GM12873 (cell line): Measurements from ENCODE around the gene PLCB1.

Experiments
- CTCF ChIP-seq: IDR thresholded peaks from 2 replicates; pipeline ENCODE4 v1.5.1; 2012; ENCODE audit warnings: low read depth, mild to moderate bottlenecking, moderate library complexity, low read length, control low read depth; ENCODE audit not compliant: insufficient read depth; ENCODE audit errors: missing control alignments

The PLCB1 gene

DNA sequence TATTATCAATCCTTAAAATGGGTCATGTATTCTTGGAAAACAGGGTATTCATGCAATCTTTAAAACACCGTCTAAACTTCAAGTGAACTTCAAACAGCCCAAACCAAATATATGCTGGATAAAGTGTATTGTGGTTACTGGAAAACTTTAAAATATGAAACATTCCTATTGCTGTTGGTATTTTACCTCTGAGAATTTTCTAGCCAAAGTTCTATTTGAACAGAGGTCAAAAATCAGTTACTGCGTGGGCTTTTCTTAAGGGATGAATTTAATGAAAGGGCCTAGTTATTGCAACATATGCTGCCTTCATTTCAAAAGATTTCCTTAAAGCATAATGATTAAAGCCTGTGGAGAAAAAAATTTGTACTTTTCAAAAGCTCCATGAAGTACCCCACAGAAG is 436.0 kb downstream of the PLCB1 start:
- no peak for TF ChIP-seq CTCF

- no peak for TF ChIP-seq CTCF
Measured at GRCh38 chr20:8569766-8570165, 437.7 kb downstream of the PLCB1 start.

DNA sequence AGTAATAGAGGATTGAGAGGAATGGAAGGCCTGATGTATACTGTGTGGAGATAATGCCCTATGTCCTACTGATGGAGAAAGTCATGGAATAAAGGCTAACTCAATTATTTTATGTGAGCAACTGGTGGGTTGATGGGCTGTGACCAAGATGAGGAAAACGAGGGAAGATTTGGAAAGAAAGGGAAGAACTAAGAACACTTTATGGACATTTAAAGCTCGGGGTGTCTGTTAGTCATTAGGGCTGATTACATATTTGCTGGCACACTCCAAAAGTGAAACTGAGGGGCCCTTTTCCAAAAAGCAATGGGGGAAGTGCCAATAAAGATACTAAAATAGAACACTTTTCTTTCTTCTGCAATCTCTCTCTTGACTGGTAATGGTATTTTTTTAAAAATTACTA is 439.5 kb downstream of the PLCB1 start:
- TF ChIP-seq CTCF: no peak

- no peak for TF ChIP-seq CTCF
Measured at GRCh38 chr20:8573686-8574085, 441.6 kb downstream of the PLCB1 start.

DNA sequence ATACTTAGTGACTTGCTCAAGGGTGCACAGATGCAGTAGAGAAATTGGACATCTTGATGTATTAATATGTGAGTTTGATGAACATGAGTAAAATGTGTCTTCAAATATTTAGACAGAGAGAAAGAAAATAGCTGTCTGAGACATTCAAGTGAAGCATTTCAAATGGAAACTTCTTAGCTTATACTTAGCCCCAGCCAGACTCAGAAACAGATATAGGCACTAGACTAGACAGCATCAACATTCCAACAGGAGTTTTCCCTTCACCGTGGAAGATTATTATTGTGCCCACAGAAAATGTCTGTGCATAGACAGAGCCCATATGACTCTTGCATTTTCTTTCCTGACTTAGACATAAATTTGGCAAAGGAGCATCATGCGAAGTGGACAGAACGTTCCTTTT is 443.0 kb downstream of the PLCB1 start:
- no peak for TF ChIP-seq CTCF

GRCh38 chr20:8578161-8578865 is 446.2 kb downstream of the PLCB1 start:
- no peak for TF ChIP-seq CTCF

DNA sequence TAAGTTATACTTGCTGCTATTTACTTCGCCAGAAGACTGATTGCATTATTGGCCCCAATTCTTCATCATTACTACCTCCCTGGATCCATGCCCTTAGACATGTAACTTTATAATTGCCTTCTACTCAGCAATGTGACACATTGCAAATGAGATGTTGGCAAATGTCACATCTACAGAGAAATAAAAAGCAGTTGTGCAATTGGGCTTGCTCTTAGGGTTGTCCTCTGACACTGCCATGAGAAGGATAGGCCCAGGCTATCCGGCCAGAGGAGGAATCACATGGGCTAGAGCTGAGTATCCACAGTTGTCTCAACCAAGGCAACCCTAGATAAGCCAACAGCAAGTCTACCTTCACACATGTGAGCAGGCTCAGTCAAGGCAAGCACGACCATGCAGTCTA is 447.0 kb downstream of the PLCB1 start:
- TF ChIP-seq CTCF: no peak
